A549 (cell line): ENCODE measurements around the gene PHYKPL. TPM values are rescaled to one million over a fixed set of nuclear protein-coding genes. Genes with fewer than 3 reads are reported as not detected.

Source experiments
- ATAC-seq, 2 experiments: fragments of 200-7000 bp in 1 of 2; fragments of >200 bp in 1 of 2; cut with Nextera tagmentation in 1 of 2; cut with Tn5 transposase in 1 of 2; 3 replicates each; pipeline versions ENCODE4 v1.8.0 to v1.9.1; 2018 to 2020; ENCODE audit warnings: mild to moderate bottlenecking in 1 of 2, moderate library complexity in 1 of 2
- CTCF ChIA-PET: fragments of 300-600 bp; sonication (Branson Sonifier 250); formaldehyde crosslinking; extraction: SDS; loops from one replicate; lab custom pipeline; 2021; ENCODE audit warnings: antibody characterized with exemption, inconsistent platforms; lab: Yijun Ruan, JAX
- POLR2A ChIA-PET: fragments of 350-600 bp; formaldehyde crosslinking; extraction: SDS; loops from one replicate; lab custom pipeline; 2021; ENCODE audit warnings: antibody characterized with exemption, inconsistent platforms; lab: Yijun Ruan, JAX
- DNase-seq, 2 experiments: peaks; one replicate each; pipeline versions ENCODE4 v3.0.0 to v3.0.0-alpha.2; 2011 to 2016; ENCODE audit warnings: low read depth in 1 of 2, low spot score in 1 of 2
- FAIRE-seq: peaks from 2 replicates; lab custom pipeline; 2011; peaks lifted over from hg19 to GRCh38; lab: Jason Lieb, UNC
- H3K27ac ChIP-seq, 2 experiments: fragments of >200 bp; sonication (Bioruptor Twin); formaldehyde crosslinking; 3 replicates each; pipeline ENCODE4 v1.5.1; 2016 to 2017
- H3K4me1 ChIP-seq: fragments of >200 bp; sonication (Bioruptor Twin); formaldehyde crosslinking; 3 replicates; pipeline ENCODE4 v1.6.1; 2016
- H3K4me2 ChIP-seq: fragments of >200 bp; sonication (Bioruptor Twin); formaldehyde crosslinking; 3 replicates; pipeline ENCODE4 v1.6.1; 2016
- H3K4me3 ChIP-seq: fragments of >200 bp; sonication (Bioruptor Twin); formaldehyde crosslinking; 3 replicates; pipeline ENCODE4 v1.5.1; 2016
- H3K9me3 ChIP-seq: fragments of >200 bp; sonication (Bioruptor Twin); formaldehyde crosslinking; 3 replicates; pipeline ENCODE4 v1.6.1; 2016
- ATOH8 ChIP-seq: fragments of 250-450 bp; sonication (Bioruptor Pico); IDR thresholded peaks from 2 replicates; pipeline ENCODE4 v1.5.0; 2020; ENCODE audit warnings: low read depth, mild to moderate bottlenecking, moderate library complexity
- CEBPB ChIP-seq, 2 experiments: fragments of >200 bp in 1 of 2; sonication (Bioruptor Twin) in 1 of 2; formaldehyde crosslinking in 1 of 2; IDR thresholded peaks; 2 replicates each; pipeline ENCODE4 v1.6.1; 2012 to 2016
- CHD2 ChIP-seq: fragments of 150-350 bp; IDR thresholded peaks from 2 replicates; pipeline ENCODE4 v1.6.1; 2014; ENCODE audit warnings: low read length; ENCODE audit not compliant: partially characterized antibody
- CHD4 ChIP-seq: fragments of 200-600 bp; sonication (generic); IDR thresholded peaks from 2 replicates; pipeline ENCODE4 v1.6.1; 2016; ENCODE audit warnings: antibody characterized with exemption, mild to moderate bottlenecking, borderline replicate concordance
- CTCF ChIP-seq: fragments of >200 bp; sonication (Bioruptor Twin); formaldehyde crosslinking; IDR thresholded peaks from 3 replicates; pipeline ENCODE4 v1.5.1; 2016
- E2F6 ChIP-seq: IDR thresholded peaks from 2 replicates; pipeline ENCODE4 v1.6.1; 2012; ENCODE audit warnings: low read depth, borderline replicate concordance
- EHF ChIP-seq: fragments of 250-450 bp; sonication (Bioruptor Pico); IDR thresholded peaks from 2 replicates; pipeline ENCODE4 v1.5.0; 2020; ENCODE audit warnings: mild to moderate bottlenecking
- EHMT2 ChIP-seq: fragments of 200-600 bp; sonication (generic); IDR thresholded peaks from 2 replicates; pipeline ENCODE4 v1.6.1; 2016; ENCODE audit warnings: antibody characterized with exemption, low read depth, mild to moderate bottlenecking, moderate library complexity
- EP300 ChIP-seq, 2 experiments: fragments of >200 bp; sonication (Bioruptor Twin); formaldehyde crosslinking; IDR thresholded peaks; 2 replicates in 1 of 2; 3 replicates in 1 of 2; pipeline ENCODE4 v1.6.1; 2016 to 2017
- FOSB ChIP-seq: fragments of 250-450 bp; sonication (Bioruptor Pico); IDR thresholded peaks from 2 replicates; pipeline ENCODE4 v1.5.0; 2020; ENCODE audit warnings: mild to moderate bottlenecking, moderate library complexity
- FOXS1 ChIP-seq: fragments of 250-450 bp; sonication (Bioruptor Pico); IDR thresholded peaks from 2 replicates; pipeline ENCODE4 v1.5.0; 2020; ENCODE audit warnings: mild to moderate bottlenecking, moderate library complexity
- HDAC2 ChIP-seq: fragments of 200-600 bp; sonication (generic); IDR thresholded peaks from 2 replicates; pipeline ENCODE4 v1.6.1; 2016
- HEYL ChIP-seq: fragments of 250-450 bp; sonication (Bioruptor Pico); IDR thresholded peaks from 2 replicates; pipeline ENCODE4 v1.8.0; 2021; ENCODE audit warnings: mild to moderate bottlenecking, moderate library complexity
- HOXB13 ChIP-seq: fragments of 250-450 bp; sonication (Bioruptor Pico); IDR thresholded peaks from 2 replicates; pipeline ENCODE4 v1.5.0; 2020; ENCODE audit warnings: low read depth, mild to moderate bottlenecking, moderate library complexity
- JUN ChIP-seq, 2 experiments: fragments of >200 bp; sonication (Bioruptor Twin); formaldehyde crosslinking; IDR thresholded peaks; 2 replicates in 1 of 2; 3 replicates in 1 of 2; pipeline ENCODE4 v1.6.1; 2016 to 2017
- JUNB ChIP-seq: fragments of >200 bp; sonication (Bioruptor Twin); formaldehyde crosslinking; IDR thresholded peaks from 2 replicates; pipeline ENCODE4 v1.6.1; 2016
- MYC ChIP-seq: IDR thresholded peaks from 2 replicates; pipeline ENCODE4 v1.6.1; 2012; ENCODE audit warnings: mild to moderate bottlenecking, inconsistent platforms, low read length, improper control_type of control experiment, borderline replicate concordance
- NPAS2 ChIP-seq: fragments of 250-450 bp; sonication (Bioruptor Pico); IDR thresholded peaks from 2 replicates; pipeline ENCODE4 v1.8.0; 2022; ENCODE audit warnings: mild to moderate bottlenecking, moderate library complexity, borderline replicate concordance
- RAD21 ChIP-seq, 2 experiments: fragments of >200 bp in 1 of 2; sonication (Bioruptor Twin) in 1 of 2; formaldehyde crosslinking in 1 of 2; IDR thresholded peaks in 1 of 2; conservative IDR thresholded peaks in 1 of 2; 2 replicates in 1 of 2; 3 replicates in 1 of 2; pipeline ENCODE4 v1.6.1; 2012 to 2018; ENCODE audit warnings: inconsistent platforms in 1 of 2
- RARB ChIP-seq: fragments of 250-450 bp; sonication (Bioruptor Pico); IDR thresholded peaks from 2 replicates; pipeline ENCODE4 v1.8.0; 2021; ENCODE audit warnings: mild to moderate bottlenecking, moderate library complexity
- RCOR1 ChIP-seq: fragments of 150-350 bp; IDR thresholded peaks from 2 replicates; pipeline ENCODE4 v1.6.1; 2014; ENCODE audit warnings: antibody characterized with exemption, low read length, low read depth
- RFX5 ChIP-seq: fragments of 450-650 bp; IDR thresholded peaks from 2 replicates; pipeline ENCODE4 v1.7.1; 2014; ENCODE audit warnings: antibody characterized with exemption, mild to moderate bottlenecking, moderate library complexity
- RNF2 ChIP-seq: fragments of 200-600 bp; sonication (generic); IDR thresholded peaks from 2 replicates; pipeline ENCODE4 v1.6.1; 2016; ENCODE audit warnings: low read depth, mild to moderate bottlenecking, antibody characterized with exemption, moderate library complexity, borderline replicate concordance
- TP53 ChIP-seq: fragments of 250-450 bp; sonication (Bioruptor Pico); IDR thresholded peaks from 2 replicates; pipeline ENCODE4 v1.5.0; 2021; ENCODE audit warnings: mild to moderate bottlenecking, moderate library complexity
- ZNF302 ChIP-seq: fragments of 250-450 bp; sonication (Bioruptor Pico); IDR thresholded peaks from 2 replicates; pipeline ENCODE4 v1.9.0; 2021; ENCODE audit warnings: inconsistent platforms, mild to moderate bottlenecking, moderate library complexity
- ZSCAN20 ChIP-seq: fragments of 250-450 bp; sonication (Bioruptor Pico); IDR thresholded peaks from 2 replicates; pipeline ENCODE4 v1.8.0; 2022; ENCODE audit warnings: mild to moderate bottlenecking, moderate library complexity
- WGBS: methylation state at CpG from one replicate; pipeline ENCODE4 v1.1.6; 2017; ENCODE audit errors: missing lambda C conversion rate; 5-methylcytosine and 5-hydroxymethylcytosine counted together
- polyA plus RNA-seq, 4 experiments: library from polyadenylated mRNA; depleted of rRNA in 3 of 4; stranded (reverse); fragments of >200 nt; fragmentation: RNase III in 1 of 4; extraction: RNeasy Plus Mini Kit Qiagen cat#74134 plus additional on column Dnase treatment in 1 of 4; gene quantifications; 2 replicates in 3 of 4; 3 replicates in 1 of 4; pipeline ENCODE4 v1.2.3, GENCODE V29; 2011 to 2017
- TF ChIP-seq, protein P1 (sequence below): fragments of >200 bp; sonication (Bioruptor Twin); formaldehyde crosslinking; IDR thresholded peaks from 2 replicates; pipeline ENCODE4 v1.6.1; 2016

Gene PHYKPL
- polyA plus RNA-seq, 2 of the 4 experiments (the other 2 are of a cell fraction): 13.0 to 21.9 TPM

- H3K4me3 ChIP-seq: no peak overlapping the region
- DNase-seq (peak in 1 of 2 experiments; percentile 31), FAIRE-seq (no peak), ATAC-seq (no peak)
- ChIA-PET POLR2A (no interaction called here), CTCF (interaction anchor here (0.9 kb wide), 1 partner anchor 18 kb away, joined by 3 read pairs; no protein-coding TSS in a partner anchor)
- no peaks in the 10 kb centered on the region for H3K9me3 ChIP-seq
- peaks cover 26% of the 10 kb centered on the region for H3K4me1 ChIP-seq
- TF ChIP-seq HOXB13 (no peak), TP53 (CRISPR knock-in tag) (no peak), EHF (no peak), NPAS2 (CRISPR knock-in tag) (no peak), CHD4 (no peak), ZNF302 (no peak), EP300 (IDR thresholded peaks at IDR 0.05) (no peak), RAD21 (conservative IDR thresholded peaks at IDR 0.05 in 1 of 2, IDR thresholded peaks at IDR 0.05 in 1 of 2) (no peak), MYC (no peak), HDAC2 (no peak), FOXS1 (CRISPR knock-in tag) (no peak), E2F6 (no peak), FOSB (no peak), JUNB (no peak)
- TF ChIP-seq, protein P1, sequence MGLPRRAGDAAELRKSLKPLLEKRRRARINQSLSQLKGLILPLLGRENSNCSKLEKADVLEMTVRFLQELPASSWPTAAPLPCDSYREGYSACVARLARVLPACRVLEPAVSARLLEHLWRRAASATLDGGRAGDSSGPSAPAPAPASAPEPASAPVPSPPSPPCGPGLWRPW: no peak
- peak overlapping the region; percentile 89 for H3K4me2 ChIP-seq
- no peak overlapping the region for H3K27ac ChIP-seq
- 85% methylated on average over 5 of the region's 5 CpGs for WGBS
These were observed 25.3 kb downstream of the PHYKPL start for GRCh38 chr5:178207183-178207916.

DNA sequence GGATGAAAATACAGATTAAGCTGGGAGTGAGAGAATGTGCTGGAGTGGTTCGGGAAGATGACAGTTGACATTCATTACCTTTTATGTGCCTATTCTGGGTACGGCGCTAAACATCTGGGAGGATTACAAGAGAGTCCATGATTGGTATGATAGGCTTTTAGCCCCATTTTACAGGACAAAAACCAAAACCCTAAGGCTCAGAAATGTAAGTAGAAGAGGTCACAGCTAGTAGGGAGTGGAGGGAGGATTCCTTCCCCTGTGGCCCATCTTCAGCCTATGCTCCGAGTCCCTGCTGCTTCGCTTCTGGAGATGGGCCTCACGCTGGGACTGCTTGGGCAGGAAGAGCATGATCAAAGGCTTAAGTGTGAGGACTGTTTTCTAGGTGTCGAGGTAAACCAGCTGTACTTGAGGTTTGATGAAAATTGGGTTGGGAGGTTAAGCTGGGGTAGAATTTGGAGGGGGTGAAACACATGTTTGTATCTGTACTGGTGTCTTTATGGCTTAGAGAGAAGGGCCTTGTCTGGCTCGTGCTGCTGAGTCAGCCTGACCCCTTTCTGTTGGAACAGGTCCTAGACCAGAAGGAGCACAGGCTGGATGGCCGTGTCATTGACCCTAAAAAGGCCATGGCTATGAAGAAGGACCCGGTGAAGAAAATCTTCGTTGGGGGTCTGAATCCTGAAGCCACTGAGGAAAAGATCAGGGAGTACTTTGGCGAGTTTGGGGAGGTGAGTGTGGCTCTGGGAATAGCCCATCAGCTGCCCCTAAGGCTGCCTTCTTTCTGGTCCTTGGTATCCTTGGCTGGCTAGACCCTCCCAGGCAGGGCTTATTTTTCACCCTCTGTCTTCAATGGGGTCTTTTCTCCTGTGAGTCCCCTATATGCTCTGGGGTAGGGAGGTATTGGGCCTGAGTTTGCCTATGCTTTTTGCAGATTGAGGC, 26.2 kb downstream of the PHYKPL start:
- peak overlapping the region in 1 of 2 experiments; percentile 94; a peak in 3 of 6 replicates for H3K27ac ChIP-seq
- 50% methylated on average over 12 of the region's 12 CpGs for WGBS
- FAIRE-seq: no peak

DNA sequence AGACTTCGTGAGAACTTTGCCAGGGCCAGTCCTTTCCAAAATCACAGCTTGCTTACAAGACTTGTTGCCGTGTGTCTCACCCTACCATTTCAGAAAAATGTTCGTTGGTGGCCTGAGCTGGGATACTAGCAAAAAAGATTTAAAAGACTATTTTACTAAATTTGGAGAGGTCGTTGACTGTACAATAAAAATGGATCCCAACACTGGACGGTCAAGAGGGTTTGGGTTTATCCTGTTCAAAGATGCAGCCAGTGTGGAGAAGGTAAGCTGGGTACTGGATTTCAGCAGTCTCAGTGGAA, 26.9 kb downstream of the PHYKPL start:
- WGBS: 2% methylated on average over 5 of the region's 5 CpGs
- ChIA-PET POLR2A (interaction anchor here (0.6 kb wide), 1 partner anchor 25 kb away, joined by 8 read pairs; no protein-coding TSS in a partner anchor), CTCF (no interaction called here)
- no peak for ATAC-seq
- DNase-seq: no peak
- Histone ChIP-seq H3K4me1 (peaks cover 30% of the 10 kb centered on the region), H3K27ac (peak overlapping the region; percentile 94 to 95), H3K4me2 (peak overlapping the region; percentile 89), H3K4me3 (peak overlapping the region; percentile 96), H3K9me3 (no peaks in the 10 kb centered on the region)
- FAIRE-seq: no peak
- no peak for TF ChIP-seq ZSCAN20 (CRISPR knock-in tag)
- no peak for TF ChIP-seq FOSB
- no peak for TF ChIP-seq CEBPB (IDR thresholded peaks at IDR 0.05)
- TF ChIP-seq RCOR1: no peak
- TF ChIP-seq ATOH8 (CRISPR knock-in tag): no peak
- TF ChIP-seq RFX5: no peak
- no peak for TF ChIP-seq CTCF
- no peak for TF ChIP-seq JUNB
- TF ChIP-seq RARB (CRISPR knock-in tag): no peak
- TF ChIP-seq CHD2: no peak
- no peak for TF ChIP-seq RAD21 (conservative IDR thresholded peaks at IDR 0.05 in 1 of 2, IDR thresholded peaks at IDR 0.05 in 1 of 2)
- TF ChIP-seq TP53 (CRISPR knock-in tag): no peak
- no peak for TF ChIP-seq JUN (IDR thresholded peaks at IDR 0.05)
- no peak for TF ChIP-seq EHMT2

More for the DNA sequence above, 26.2 kb downstream of the PHYKPL start:
- Histone ChIP-seq H3K9me3 (no peaks in the 10 kb centered on the region), H3K4me3 (peak overlapping the region; percentile 96), H3K4me1 (peaks cover 30% of the 10 kb centered on the region), H3K4me2 (peak overlapping the region; percentile 89)
- DNase-seq: no peak
- CTCF ChIA-PET: no interaction called here
- POLR2A ChIA-PET: interaction anchor here (0.6 kb wide), 1 partner anchor 25 kb away, joined by 8 read pairs; no protein-coding TSS in a partner anchor
- ATAC-seq: no peak
- TF ChIP-seq HEYL (no peak), RARB (CRISPR knock-in tag) (no peak), RNF2 (no peak), HOXB13 (no peak), ZNF302 (no peak)
